ENCODE data around the gene KEL. TPM values are rescaled to one million over a fixed set of nuclear protein-coding genes. Genes with fewer than 3 reads are reported as not detected.

KEL gene
- total and polyA plus RNA-seq, 4 donors: 0.18 to 81.0 (median 0.36) TPM

DNA sequence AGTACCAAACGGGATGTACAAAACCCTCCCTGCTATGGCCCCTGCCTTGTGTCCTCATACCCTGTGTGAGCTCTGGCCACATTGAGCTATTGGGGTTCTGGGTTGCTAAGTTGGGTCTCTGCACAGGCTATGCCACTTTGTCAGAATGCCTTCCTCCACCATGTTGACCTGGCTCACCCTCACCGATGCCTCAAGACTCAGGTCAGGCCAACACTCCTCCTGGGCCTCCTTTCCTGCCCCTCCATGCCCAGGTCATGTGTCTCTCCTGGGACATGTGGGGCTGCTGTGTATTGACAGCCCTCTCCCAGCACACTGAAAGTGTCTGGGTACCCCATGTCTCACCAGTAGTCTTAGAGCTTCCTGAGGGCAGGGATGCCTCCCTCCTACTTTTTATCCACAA lies 43.3 kb downstream of the KEL start:
- 83% methylated on average over 2 of the region's 2 CpGs for WGBS
- Histone ChIP-seq H3K4me1 (ENCODE audit: control insufficient read depth in 4 of 4, insufficient read depth in 4 of 4, low read length in 3 of 4) (no peaks in the 10 kb centered on the region), H3K9ac (ENCODE audit: low read depth in 1 of 2, low read length in 2 of 2) (no peak overlapping the region), H3K4me3 (ENCODE audit: low read depth in 1 of 3, low read length in 3 of 3) (no peak overlapping the region), H3K27me3 (ENCODE audit: control insufficient read depth in 4 of 4, insufficient read depth in 4 of 4, low read length in 3 of 4) (no peaks in the 10 kb centered on the region), H3K27ac (ENCODE audit: low read depth in 1 of 2, low read length in 2 of 2) (no peak overlapping the region), H3K9me3 (ENCODE audit: control insufficient read depth in 4 of 4, low read length in 3 of 4) (no peaks in the 10 kb centered on the region), H3K36me3 (ENCODE audit: control insufficient read depth in 4 of 4, insufficient read depth in 3 of 4, low read depth in 1 of 4, low read length in 3 of 4) (no peaks in the 10 kb centered on the region)
- no peak for DNase-seq (ENCODE audit: low spot score)
- TF ChIP-seq, protein P1, sequence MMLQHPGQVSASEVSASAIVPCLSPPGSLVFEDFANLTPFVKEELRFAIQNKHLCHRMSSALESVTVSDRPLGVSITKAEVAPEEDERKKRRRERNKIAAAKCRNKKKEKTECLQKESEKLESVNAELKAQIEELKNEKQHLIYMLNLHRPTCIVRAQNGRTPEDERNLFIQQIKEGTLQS (IDR thresholded peaks at IDR 0.05): no peak
- TF ChIP-seq, protein P2, sequence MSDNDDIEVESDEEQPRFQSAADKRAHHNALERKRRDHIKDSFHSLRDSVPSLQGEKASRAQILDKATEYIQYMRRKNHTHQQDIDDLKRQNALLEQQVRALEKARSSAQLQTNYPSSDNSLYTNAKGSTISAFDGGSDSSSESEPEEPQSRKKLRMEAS (IDR thresholded peaks at IDR 0.05): no peak
- TF ChIP-seq RXRA (IDR thresholded peaks at IDR 0.05): no peak
- TF ChIP-seq NR2F2 (IDR thresholded peaks at IDR 0.05): no peak
- TF ChIP-seq GABPA (IDR thresholded peaks at IDR 0.05 in 1 of 2, conservative IDR thresholded peaks at IDR 0.05 in 1 of 2): no peak
- no peak for TF ChIP-seq TAF1 (conservative IDR thresholded peaks at IDR 0.05)
- TF ChIP-seq, protein P3, sequence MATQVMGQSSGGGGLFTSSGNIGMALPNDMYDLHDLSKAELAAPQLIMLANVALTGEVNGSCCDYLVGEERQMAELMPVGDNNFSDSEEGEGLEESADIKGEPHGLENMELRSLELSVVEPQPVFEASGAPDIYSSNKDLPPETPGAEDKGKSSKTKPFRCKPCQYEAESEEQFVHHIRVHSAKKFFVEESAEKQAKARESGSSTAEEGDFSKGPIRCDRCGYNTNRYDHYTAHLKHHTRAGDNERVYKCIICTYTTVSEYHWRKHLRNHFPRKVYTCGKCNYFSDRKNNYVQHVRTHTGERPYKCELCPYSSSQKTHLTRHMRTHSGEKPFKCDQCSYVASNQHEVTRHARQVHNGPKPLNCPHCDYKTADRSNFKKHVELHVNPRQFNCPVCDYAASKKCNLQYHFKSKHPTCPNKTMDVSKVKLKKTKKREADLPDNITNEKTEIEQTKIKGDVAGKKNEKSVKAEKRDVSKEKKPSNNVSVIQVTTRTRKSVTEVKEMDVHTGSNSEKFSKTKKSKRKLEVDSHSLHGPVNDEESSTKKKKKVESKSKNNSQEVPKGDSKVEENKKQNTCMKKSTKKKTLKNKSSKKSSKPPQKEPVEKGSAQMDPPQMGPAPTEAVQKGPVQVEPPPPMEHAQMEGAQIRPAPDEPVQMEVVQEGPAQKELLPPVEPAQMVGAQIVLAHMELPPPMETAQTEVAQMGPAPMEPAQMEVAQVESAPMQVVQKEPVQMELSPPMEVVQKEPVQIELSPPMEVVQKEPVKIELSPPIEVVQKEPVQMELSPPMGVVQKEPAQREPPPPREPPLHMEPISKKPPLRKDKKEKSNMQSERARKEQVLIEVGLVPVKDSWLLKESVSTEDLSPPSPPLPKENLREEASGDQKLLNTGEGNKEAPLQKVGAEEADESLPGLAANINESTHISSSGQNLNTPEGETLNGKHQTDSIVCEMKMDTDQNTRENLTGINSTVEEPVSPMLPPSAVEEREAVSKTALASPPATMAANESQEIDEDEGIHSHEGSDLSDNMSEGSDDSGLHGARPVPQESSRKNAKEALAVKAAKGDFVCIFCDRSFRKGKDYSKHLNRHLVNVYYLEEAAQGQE (IDR thresholded peaks at IDR 0.05): no peak
- TF ChIP-seq, protein P4, sequence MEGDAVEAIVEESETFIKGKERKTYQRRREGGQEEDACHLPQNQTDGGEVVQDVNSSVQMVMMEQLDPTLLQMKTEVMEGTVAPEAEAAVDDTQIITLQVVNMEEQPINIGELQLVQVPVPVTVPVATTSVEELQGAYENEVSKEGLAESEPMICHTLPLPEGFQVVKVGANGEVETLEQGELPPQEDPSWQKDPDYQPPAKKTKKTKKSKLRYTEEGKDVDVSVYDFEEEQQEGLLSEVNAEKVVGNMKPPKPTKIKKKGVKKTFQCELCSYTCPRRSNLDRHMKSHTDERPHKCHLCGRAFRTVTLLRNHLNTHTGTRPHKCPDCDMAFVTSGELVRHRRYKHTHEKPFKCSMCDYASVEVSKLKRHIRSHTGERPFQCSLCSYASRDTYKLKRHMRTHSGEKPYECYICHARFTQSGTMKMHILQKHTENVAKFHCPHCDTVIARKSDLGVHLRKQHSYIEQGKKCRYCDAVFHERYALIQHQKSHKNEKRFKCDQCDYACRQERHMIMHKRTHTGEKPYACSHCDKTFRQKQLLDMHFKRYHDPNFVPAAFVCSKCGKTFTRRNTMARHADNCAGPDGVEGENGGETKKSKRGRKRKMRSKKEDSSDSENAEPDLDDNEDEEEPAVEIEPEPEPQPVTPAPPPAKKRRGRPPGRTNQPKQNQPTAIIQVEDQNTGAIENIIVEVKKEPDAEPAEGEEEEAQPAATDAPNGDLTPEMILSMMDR (IDR thresholded peaks at IDR 0.05; ENCODE audit: low read depth, low read length, missing input control): no peak
- TF ChIP-seq HNF4G (IDR thresholded peaks at IDR 0.05): no peak
- TF ChIP-seq HNF4A (conservative IDR thresholded peaks at IDR 0.05): no peak
- no peak for TF ChIP-seq RAD21 (IDR thresholded peaks at IDR 0.05)
- TF ChIP-seq JUND (IDR thresholded peaks at IDR 0.05): no peak

DNA sequence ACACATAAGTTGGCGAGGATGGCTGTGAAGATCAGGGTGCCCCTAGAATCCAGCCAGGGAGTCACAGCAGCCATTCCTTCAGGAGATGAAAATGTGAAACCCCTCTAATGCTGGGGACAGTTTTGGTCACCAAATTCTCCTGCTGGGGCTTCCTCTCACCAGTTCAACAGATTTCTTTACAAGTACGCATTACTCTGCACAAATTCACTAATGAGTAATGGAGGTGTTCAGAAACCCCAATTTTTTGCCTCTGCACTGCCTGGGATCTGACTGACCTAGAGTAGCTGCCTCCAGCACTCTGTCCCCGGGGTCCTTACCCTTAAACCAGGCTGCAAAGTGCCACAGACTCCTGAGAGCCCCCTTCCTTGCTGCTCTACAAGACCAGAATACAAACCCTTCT lies 44.7 kb downstream of the KEL start:
- Histone ChIP-seq H3K4me3 (ENCODE audit: low read depth in 1 of 3, low read length in 3 of 3) (no peak overlapping the region), H3K9me3 (ENCODE audit: control insufficient read depth in 4 of 4, low read length in 3 of 4) (no peaks in the 10 kb centered on the region), H3K36me3 (ENCODE audit: control insufficient read depth in 4 of 4, insufficient read depth in 3 of 4, low read depth in 1 of 4, low read length in 3 of 4) (no peaks in the 10 kb centered on the region), H3K9ac (ENCODE audit: low read depth in 1 of 2, low read length in 2 of 2) (no peak overlapping the region), H3K27ac (ENCODE audit: low read depth in 1 of 2, low read length in 2 of 2) (no peak overlapping the region), H3K27me3 (ENCODE audit: control insufficient read depth in 4 of 4, insufficient read depth in 4 of 4, low read length in 3 of 4) (no peaks in the 10 kb centered on the region), H3K4me1 (ENCODE audit: control insufficient read depth in 4 of 4, insufficient read depth in 4 of 4, low read length in 3 of 4) (no peaks in the 10 kb centered on the region)
- WGBS: 77% methylated on average over 3 of the region's 3 CpGs
- no peak for DNase-seq (ENCODE audit: low spot score)
- TF ChIP-seq, protein P4 (IDR thresholded peaks at IDR 0.05; ENCODE audit: low read depth, low read length, missing input control): no peak
- TF ChIP-seq EGR1 (IDR thresholded peaks at IDR 0.05; ENCODE audit: low read depth in 2 of 2) (no peak), NR2F2 (IDR thresholded peaks at IDR 0.05) (no peak), YY1 (IDR thresholded peaks at IDR 0.05) (no peak), RXRA (IDR thresholded peaks at IDR 0.05) (no peak), GABPA (IDR thresholded peaks at IDR 0.05 in 1 of 2, conservative IDR thresholded peaks at IDR 0.05 in 1 of 2) (no peak), RAD21 (IDR thresholded peaks at IDR 0.05) (no peak), HNF4A (conservative IDR thresholded peaks at IDR 0.05) (no peak), HNF4G (IDR thresholded peaks at IDR 0.05) (no peak), TAF1 (conservative IDR thresholded peaks at IDR 0.05) (no peak), FOXA2 (IDR thresholded peaks at IDR 0.05) (no peak)
- TF ChIP-seq, protein P3 (IDR thresholded peaks at IDR 0.05): no peak
- TF ChIP-seq, protein P2 (IDR thresholded peaks at IDR 0.05): no peak
- TF ChIP-seq, protein P1 (IDR thresholded peaks at IDR 0.05): no peak
- TF ChIP-seq, protein P5, sequence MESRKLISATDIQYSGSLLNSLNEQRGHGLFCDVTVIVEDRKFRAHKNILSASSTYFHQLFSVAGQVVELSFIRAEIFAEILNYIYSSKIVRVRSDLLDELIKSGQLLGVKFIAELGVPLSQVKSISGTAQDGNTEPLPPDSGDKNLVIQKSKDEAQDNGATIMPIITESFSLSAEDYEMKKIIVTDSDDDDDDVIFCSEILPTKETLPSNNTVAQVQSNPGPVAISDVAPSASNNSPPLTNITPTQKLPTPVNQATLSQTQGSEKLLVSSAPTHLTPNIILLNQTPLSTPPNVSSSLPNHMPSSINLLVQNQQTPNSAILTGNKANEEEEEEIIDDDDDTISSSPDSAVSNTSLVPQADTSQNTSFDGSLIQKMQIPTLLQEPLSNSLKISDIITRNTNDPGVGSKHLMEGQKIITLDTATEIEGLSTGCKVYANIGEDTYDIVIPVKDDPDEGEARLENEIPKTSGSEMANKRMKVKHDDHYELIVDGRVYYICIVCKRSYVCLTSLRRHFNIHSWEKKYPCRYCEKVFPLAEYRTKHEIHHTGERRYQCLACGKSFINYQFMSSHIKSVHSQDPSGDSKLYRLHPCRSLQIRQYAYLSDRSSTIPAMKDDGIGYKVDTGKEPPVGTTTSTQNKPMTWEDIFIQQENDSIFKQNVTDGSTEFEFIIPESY (IDR thresholded peaks at IDR 0.05): no peak

All from liver (tissue), 9 donors.